HepG2 (cell line): ENCODE measurements around the gene MFNG. TPM values are rescaled to one million over a fixed set of nuclear protein-coding genes. Genes with fewer than 3 reads are reported as not detected.

ENCODE experiments used
- CSRNP1 ChIP-seq: sonication (generic); formaldehyde crosslinking; IDR thresholded peaks from 2 replicates; pipeline ENCODE4 v1.8.1; 2023; ENCODE audit warnings: mild to moderate bottlenecking, missing genetic modification reagents
- ELF1 ChIP-seq: sonication (generic); formaldehyde crosslinking; IDR thresholded peaks from 2 replicates; pipeline ENCODE4 v1.4.0; 2020; ENCODE audit warnings: missing genetic modification reagents
- FOXO4 ChIP-seq: sonication (generic); formaldehyde crosslinking; conservative IDR thresholded peaks from 2 replicates; pipeline ENCODE4 v1.8.1; 2023; ENCODE audit warnings: missing genetic modification reagents
- KAT7 ChIP-seq: IDR thresholded peaks from 2 replicates; pipeline ENCODE4 v1.6.1; 2018; ENCODE audit warnings: borderline replicate concordance, missing compliant biosample characterization
- KDM1A ChIP-seq: IDR thresholded peaks from 2 replicates; pipeline ENCODE4 v1.6.1; 2016; ENCODE audit warnings: missing compliant biosample characterization
- LBX2 ChIP-seq: sonication (generic); formaldehyde crosslinking; IDR thresholded peaks from 2 replicates; pipeline ENCODE4 v1.5.0; 2020; ENCODE audit warnings: missing genetic modification reagents, mild to moderate bottlenecking, borderline replicate concordance
- NR2C2 ChIP-seq: sonication (generic); formaldehyde crosslinking; IDR thresholded peaks from 2 replicates; pipeline ENCODE4 v1.4.0; 2020; ENCODE audit warnings: missing genetic modification reagents, mild to moderate bottlenecking, moderate library complexity, borderline replicate concordance
- PHF8 ChIP-seq: sonication (generic); formaldehyde crosslinking; IDR thresholded peaks from 2 replicates; pipeline ENCODE4 v1.5.0; 2020; ENCODE audit warnings: missing genetic modification reagents
- PLRG1 ChIP-seq: fragments of 450-650 bp; conservative IDR thresholded peaks from 2 replicates; pipeline ENCODE4 v1.6.1; 2016
- RXRA ChIP-seq: sonication (generic); formaldehyde crosslinking; IDR thresholded peaks from 2 replicates; pipeline ENCODE4 v1.5.1; 2020; ENCODE audit warnings: missing genetic modification reagents
- TFAP4 ChIP-seq: sonication (generic); IDR thresholded peaks from 2 replicates; pipeline ENCODE4 v1.6.1; 2016; ENCODE audit warnings: low read depth, borderline replicate concordance
- THAP9 ChIP-seq: sonication (generic); formaldehyde crosslinking; IDR thresholded peaks from 2 replicates; pipeline ENCODE4; 2020; ENCODE audit warnings: missing genetic modification reagents, mild to moderate bottlenecking, borderline replicate concordance
- ZNF143 ChIP-seq: sonication (generic); formaldehyde crosslinking; IDR thresholded peaks from 2 replicates; pipeline ENCODE4 v1.4.0; 2020; ENCODE audit warnings: missing genetic modification reagents
- ZNF260 ChIP-seq: sonication (generic); formaldehyde crosslinking; IDR thresholded peaks from 2 replicates; pipeline ENCODE4 v1.4.0; 2020; ENCODE audit warnings: missing genetic modification reagents, low read depth, mild to moderate bottlenecking, borderline replicate concordance
- ZNF281 ChIP-seq: sonication (generic); formaldehyde crosslinking; IDR thresholded peaks from 2 replicates; pipeline ENCODE4 v1.4.0; 2020; ENCODE audit warnings: missing genetic modification reagents, borderline replicate concordance
- ZNF589 ChIP-seq: sonication (generic); formaldehyde crosslinking; conservative IDR thresholded peaks from 2 replicates; pipeline ENCODE4 v1.8.0; 2022; ENCODE audit warnings: mild to moderate bottlenecking, moderate library complexity, missing genetic modification reagents
- ZNF605 ChIP-seq: sonication (generic); formaldehyde crosslinking; IDR thresholded peaks from 2 replicates; pipeline ENCODE4 v1.8.0; 2022; ENCODE audit warnings: mild to moderate bottlenecking, missing genetic modification reagents
- ZNF713 ChIP-seq: sonication (generic); formaldehyde crosslinking; IDR thresholded peaks from 2 replicates; pipeline ENCODE4 v1.4.0; 2020; ENCODE audit warnings: mild to moderate bottlenecking, missing genetic modification reagents
- polyA plus RNA-seq, 8 experiments: library from polyadenylated mRNA; depleted of rRNA in 3 of 8; stranded (reverse) in 7 of 8; unstranded in 1 of 8; fragments of >200 nt; fragmentation: Illumina TruSeq in 4 of 8; extraction: Trizol in 4 of 8; gene quantifications; 2 replicates each; pipeline versions ENCODE4 v1.2.1 to v1.2.3, GENCODE V29; 2011 to 2016; ENCODE audit warnings: low read depth in 4 of 8, missing spikeins in 1 of 8, mixed read lengths in 1 of 8; ENCODE audit not compliant: insufficient read depth in 1 of 8
- total RNA-seq, 5 experiments: library from RNA; depleted of rRNA; stranded (reverse); fragments of >200 nt; fragmentation: Illumina TruSeq; extraction: Trizol; gene quantifications; 2 replicates each; pipeline ENCODE4 v1.2.3, GENCODE V29; 2016; ENCODE audit warnings: low read depth in 1 of 5

Gene MFNG
- total and polyA plus RNA-seq, 2 of the 13 experiments (the other 11 are each of a cell fraction or from before 2014, with no cell fraction given) = 1.0 to 11.7 TPM

GRCh38 chr22:37518509-37519267 is 32.5 kb upstream of the MFNG start (continued):
- TF ChIP-seq ZNF281 = no peak
- TF ChIP-seq NR2C2 (CRISPR knock-in tag) = peak; percentile 9; the same call in 1 of the 2 replicates
- peak; percentile 93; the same call in 1 of the 2 replicates for TF ChIP-seq KAT7 (CRISPR knock-in tag)
- peak; percentile 55; the same call in 1 of the 2 replicates for TF ChIP-seq ELF1
- peak; percentile 46; the same call in 1 of the 2 replicates for TF ChIP-seq CSRNP1
- no peak for TF ChIP-seq LBX2 (CRISPR knock-in tag)
- no peak for TF ChIP-seq PLRG1
- TF ChIP-seq KDM1A (CRISPR knock-in tag) = peak; percentile 29; the same call in 1 of the 2 replicates
- TF ChIP-seq ZNF713 (CRISPR knock-in tag) = no peak
- 0 out of 2 replicates have a peak, but pooled peaks have one; percentile 39 for TF ChIP-seq ZNF605 (CRISPR knock-in tag)
- TF ChIP-seq ZNF589 (CRISPR knock-in tag) = no peak
- TF ChIP-seq THAP9 (CRISPR knock-in tag) = 0 out of 2 replicates have a peak, but pooled peaks have one; percentile 27
- TF ChIP-seq FOXO4 (CRISPR knock-in tag) = 0 out of 2 replicates have a peak, but pooled peaks have one; percentile 82
- TF ChIP-seq TFAP4 = peak; percentile 63; the same call in 1 of the 2 replicates
- TF ChIP-seq PHF8 (CRISPR knock-in tag) = peak; percentile 50; the same call in 1 of the 2 replicates
- peak; percentile 30; the same call in 1 of the 2 replicates for TF ChIP-seq RXRA (CRISPR knock-in tag)
- TF ChIP-seq ZNF260 = no peak
- TF ChIP-seq ZNF143 (CRISPR knock-in tag) = no peak
